HepG2 (cell line): ENCODE measurements around the gene GPS1. TPM values are rescaled to one million over a fixed set of nuclear protein-coding genes. Genes with fewer than 3 reads are reported as not detected.

Experiments
- DBP ChIP-seq: sonication (generic); formaldehyde crosslinking; IDR thresholded peaks from 2 replicates; pipeline ENCODE4 v1.4.0; 2020; ENCODE audit warnings: missing genetic modification reagents; ENCODE audit errors: not compliant biosample characterization
- EED ChIP-seq: sonication (generic); formaldehyde crosslinking; IDR thresholded peaks from 2 replicates; pipeline ENCODE4 v1.5.0; 2020; ENCODE audit warnings: mild to moderate bottlenecking, missing genetic modification reagents
- ETV5 ChIP-seq: IDR thresholded peaks from 2 replicates; pipeline ENCODE4 v1.6.1; 2018; ENCODE audit warnings: missing biosample characterization, missing genetic modification reagents, inconsistent platforms, borderline replicate concordance
- FOXC1 ChIP-seq: sonication (generic); formaldehyde crosslinking; IDR thresholded peaks from 2 replicates; pipeline ENCODE4 v1.8.0; 2022; ENCODE audit warnings: mild to moderate bottlenecking, missing genetic modification reagents, borderline replicate concordance
- HMG20A ChIP-seq: IDR thresholded peaks from 2 replicates; pipeline ENCODE4 v1.6.1; 2016; ENCODE audit warnings: borderline replicate concordance
- HNRNPH1 ChIP-seq: fragments of 200-400 bp; formaldehyde crosslinking; optimal IDR thresholded peaks from 2 replicates; pipeline ENCODE3; 2017; ENCODE audit warnings: mild to moderate bottlenecking, low read depth, low read length
- KDM2A ChIP-seq: sonication (generic); formaldehyde crosslinking; IDR thresholded peaks from 2 replicates; pipeline ENCODE4 v1.4.0; 2020; ENCODE audit warnings: low read depth, missing genetic modification reagents, borderline replicate concordance
- NCOR1 ChIP-seq: fragments of 200-600 bp; sonication (generic); IDR thresholded peaks from 2 replicates; pipeline ENCODE4 v1.7.0; 2017; ENCODE audit warnings: antibody characterized with exemption, low read length, borderline replicate concordance
- PCBP1 ChIP-seq: fragments of 200-400 bp; formaldehyde crosslinking; IDR thresholded peaks from 2 replicates; pipeline ENCODE4 v1.6.1; 2017; ENCODE audit warnings: mild to moderate bottlenecking, low read depth, low read length, borderline replicate concordance
- RARG ChIP-seq: sonication (generic); formaldehyde crosslinking; IDR thresholded peaks from 2 replicates; pipeline ENCODE4 v1.4.0; 2020; ENCODE audit warnings: low read depth, mild to moderate bottlenecking, missing genetic modification reagents
- RFX5 ChIP-seq: IDR thresholded peaks from 2 replicates; pipeline ENCODE4 v1.6.1; 2011; ENCODE audit warnings: low read depth, low read length, improper control_type of control experiment
- STAT5B ChIP-seq: sonication (generic); formaldehyde crosslinking; IDR thresholded peaks from 2 replicates; pipeline ENCODE4 v1.4.0; 2020; ENCODE audit warnings: missing genetic modification reagents
- TFDP2 ChIP-seq: sonication (generic); formaldehyde crosslinking; IDR thresholded peaks from 2 replicates; pipeline ENCODE4 v1.4.0; 2020; ENCODE audit warnings: missing genetic modification reagents
- TMF1 ChIP-seq: sonication (generic); formaldehyde crosslinking; IDR thresholded peaks from 2 replicates; pipeline ENCODE4 v1.8.1; 2022; ENCODE audit warnings: low read depth, missing genetic modification reagents
- TOE1 ChIP-seq: sonication (generic); formaldehyde crosslinking; IDR thresholded peaks from 2 replicates; pipeline ENCODE4 v1.4.0; 2020; ENCODE audit warnings: mild to moderate bottlenecking, missing genetic modification reagents
- TSC22D2 ChIP-seq: sonication (generic); formaldehyde crosslinking; IDR thresholded peaks from 2 replicates; pipeline ENCODE4 v1.5.1; 2020; ENCODE audit warnings: missing genetic modification reagents, mild to moderate bottlenecking, borderline replicate concordance
- ZNF558 ChIP-seq: sonication (generic); formaldehyde crosslinking; IDR thresholded peaks from 2 replicates; pipeline ENCODE4 v1.9.0; 2022; ENCODE audit warnings: mild to moderate bottlenecking, missing genetic modification reagents, borderline replicate concordance
- ZNF569 ChIP-seq: sonication (generic); formaldehyde crosslinking; IDR thresholded peaks from 2 replicates; pipeline ENCODE4 v1.5.0; 2020; ENCODE audit warnings: mild to moderate bottlenecking, missing genetic modification reagents, moderate library complexity, borderline replicate concordance
- ZNF761 ChIP-seq: sonication (generic); formaldehyde crosslinking; conservative IDR thresholded peaks from 2 replicates; pipeline ENCODE4 v1.4.0; 2020; ENCODE audit warnings: mild to moderate bottlenecking, missing genetic modification reagents
- polyA plus RNA-seq, 8 experiments: library from polyadenylated mRNA; depleted of rRNA in 3 of 8; stranded (reverse) in 7 of 8; unstranded in 1 of 8; fragments of >200 nt; fragmentation: Illumina TruSeq in 4 of 8; extraction: Trizol in 4 of 8; gene quantifications; 2 replicates each; pipeline versions ENCODE4 v1.2.1 to v1.2.3, GENCODE V29; 2011 to 2016; ENCODE audit warnings: low read depth in 4 of 8, missing spikeins in 1 of 8, mixed read lengths in 1 of 8; ENCODE audit not compliant: insufficient read depth in 1 of 8
- total RNA-seq, 5 experiments: library from RNA; depleted of rRNA; stranded (reverse); fragments of >200 nt; fragmentation: Illumina TruSeq; extraction: Trizol; gene quantifications; 2 replicates each; pipeline ENCODE4 v1.2.3, GENCODE V29; 2016; ENCODE audit warnings: low read depth in 1 of 5
- TF ChIP-seq, protein P1 (sequence below): sonication (generic); formaldehyde crosslinking; IDR thresholded peaks from 2 replicates; pipeline ENCODE4 v1.4.0; 2020; ENCODE audit warnings: missing genetic modification reagents, borderline replicate concordance
- TF ChIP-seq, protein P2 (sequence below): sonication (generic); formaldehyde crosslinking; IDR thresholded peaks from 2 replicates; pipeline ENCODE4 v1.8.1; 2023; ENCODE audit warnings: mild to moderate bottlenecking, missing genetic modification reagents, borderline replicate concordance

Gene GPS1
- total and polyA plus RNA-seq, 2 of the 13 experiments (the other 11 are each of a cell fraction or from before 2014, with no cell fraction given) = 124 to 128 TPM

DNA sequence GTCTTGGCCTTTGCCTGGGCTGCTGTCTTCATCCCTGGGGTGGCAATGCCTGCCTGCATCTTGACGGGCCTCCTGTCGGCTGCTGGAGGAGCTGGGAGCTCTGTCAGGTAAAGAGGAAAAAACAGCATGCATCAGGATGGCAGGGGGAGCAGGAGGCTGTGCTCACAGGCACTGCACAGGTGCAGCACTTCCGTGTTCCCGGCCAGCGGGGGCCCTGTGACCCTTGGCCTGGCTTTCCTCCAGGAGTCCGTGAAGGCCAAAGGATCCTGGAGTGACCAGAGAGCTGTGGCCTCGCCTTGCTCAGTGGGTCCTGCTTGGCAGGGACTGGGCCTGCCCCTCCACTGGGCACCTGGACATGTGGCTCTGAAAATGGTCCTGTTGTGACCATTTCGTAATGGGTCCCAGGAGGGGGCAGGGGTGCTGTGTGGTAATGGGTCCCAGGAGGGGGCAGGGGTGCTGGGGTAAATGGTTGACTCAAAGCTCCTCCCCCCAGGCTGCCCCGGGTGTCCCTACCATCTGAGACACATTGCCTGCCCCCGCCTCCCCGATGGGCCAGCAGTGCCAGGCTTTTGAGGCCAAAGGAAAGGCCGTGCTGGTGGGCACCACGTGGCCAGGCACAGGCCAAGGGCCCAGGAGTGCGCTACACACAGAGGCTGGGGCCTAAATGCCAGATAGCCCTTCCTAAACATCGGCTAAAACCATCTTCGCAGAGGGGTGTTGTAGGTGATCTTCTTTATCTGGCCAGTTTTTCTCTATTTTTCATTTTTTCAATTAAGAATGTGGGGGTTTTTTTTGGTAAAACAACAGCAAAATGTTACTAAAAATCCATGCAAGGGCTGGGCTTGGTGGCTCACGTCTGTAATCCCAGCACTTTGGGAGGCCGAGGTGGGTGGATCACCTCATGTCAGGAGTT, 50.3 kb downstream of the GPS1 start (continued):
- TF ChIP-seq EED (0 out of 2 replicates have a peak, but pooled peaks have one; percentile 45), HNRNPH1 (no peak), ETV5 (CRISPR knock-in tag) (peak; percentile 72), TMF1 (CRISPR knock-in tag) (0 out of 2 replicates have a peak, but pooled peaks have one; percentile 74), TSC22D2 (peak; percentile 90; the same call in 1 of the 2 replicates), RARG (CRISPR knock-in tag) (no peak), ZNF761 (no peak; the same call in 1 of the 2 replicates), KDM2A (peak; percentile 87), STAT5B (CRISPR knock-in tag) (peak; percentile 62; the same call in 1 of the 2 replicates), TOE1 (CRISPR knock-in tag) (no peak), FOXC1 (CRISPR knock-in tag) (no peak), RFX5 (no peak), ZNF569 (CRISPR knock-in tag) (no peak), ZNF558 (CRISPR knock-in tag) (peak; percentile 81; the same call in 1 of the 2 replicates), NCOR1 (peak; percentile 20; the same call in 1 of the 2 replicates), PCBP1 (peak; percentile 59; the same call in 1 of the 2 replicates), DBP (CRISPR knock-in tag) (no peak), TFDP2 (CRISPR knock-in tag) (no peak; the same call in none of the 2 replicates), HMG20A (CRISPR knock-in tag) (peak; percentile 30; the same call in 1 of the 2 replicates)
- TF ChIP-seq, protein P1, sequence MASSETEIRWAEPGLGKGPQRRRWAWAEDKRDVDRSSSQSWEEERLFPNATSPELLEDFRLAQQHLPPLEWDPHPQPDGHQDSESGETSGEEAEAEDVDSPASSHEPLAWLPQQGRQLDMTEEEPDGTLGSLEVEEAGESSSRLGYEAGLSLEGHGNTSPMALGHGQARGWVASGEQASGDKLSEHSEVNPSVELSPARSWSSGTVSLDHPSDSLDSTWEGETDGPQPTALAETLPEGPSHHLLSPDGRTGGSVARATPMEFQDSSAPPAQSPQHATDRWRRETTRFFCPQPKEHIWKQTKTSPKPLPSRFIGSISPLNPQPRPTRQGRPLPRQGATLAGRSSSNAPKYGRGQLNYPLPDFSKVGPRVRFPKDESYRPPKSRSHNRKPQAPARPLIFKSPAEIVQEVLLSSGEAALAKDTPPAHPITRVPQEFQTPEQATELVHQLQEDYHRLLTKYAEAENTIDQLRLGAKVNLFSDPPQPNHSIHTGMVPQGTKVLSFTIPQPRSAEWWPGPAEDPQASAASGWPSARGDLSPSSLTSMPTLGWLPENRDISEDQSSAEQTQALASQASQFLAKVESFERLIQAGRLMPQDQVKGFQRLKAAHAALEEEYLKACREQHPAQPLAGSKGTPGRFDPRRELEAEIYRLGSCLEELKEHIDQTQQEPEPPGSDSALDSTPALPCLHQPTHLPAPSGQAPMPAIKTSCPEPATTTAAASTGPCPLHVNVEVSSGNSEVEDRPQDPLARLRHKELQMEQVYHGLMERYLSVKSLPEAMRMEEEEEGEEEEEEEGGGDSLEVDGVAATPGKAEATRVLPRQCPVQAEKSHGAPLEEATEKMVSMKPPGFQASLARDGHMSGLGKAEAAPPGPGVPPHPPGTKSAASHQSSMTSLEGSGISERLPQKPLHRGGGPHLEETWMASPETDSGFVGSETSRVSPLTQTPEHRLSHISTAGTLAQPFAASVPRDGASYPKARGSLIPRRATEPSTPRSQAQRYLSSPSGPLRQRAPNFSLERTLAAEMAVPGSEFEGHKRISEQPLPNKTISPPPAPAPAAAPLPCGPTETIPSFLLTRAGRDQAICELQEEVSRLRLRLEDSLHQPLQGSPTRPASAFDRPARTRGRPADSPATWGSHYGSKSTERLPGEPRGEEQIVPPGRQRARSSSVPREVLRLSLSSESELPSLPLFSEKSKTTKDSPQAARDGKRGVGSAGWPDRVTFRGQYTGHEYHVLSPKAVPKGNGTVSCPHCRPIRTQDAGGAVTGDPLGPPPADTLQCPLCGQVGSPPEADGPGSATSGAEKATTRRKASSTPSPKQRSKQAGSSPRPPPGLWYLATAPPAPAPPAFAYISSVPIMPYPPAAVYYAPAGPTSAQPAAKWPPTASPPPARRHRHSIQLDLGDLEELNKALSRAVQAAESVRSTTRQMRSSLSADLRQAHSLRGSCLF (CRISPR knock-in tag) = no peak
- TF ChIP-seq, protein P2, sequence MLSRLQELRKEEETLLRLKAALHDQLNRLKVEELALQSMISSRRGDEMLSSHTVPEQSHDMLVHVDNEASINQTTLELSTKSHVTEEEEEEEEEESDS (CRISPR knock-in tag) = peak; percentile 74; the same call in 1 of the 2 replicates
